Esophagus squamous epithelium (tissue), 4 donors: ENCODE data around the gene LRRC4C.

Source experiments
- CTCF ChIP-seq, 6 experiments: fragments of 450-650 bp in 4 of 6; fragments of 200-600 bp in 2 of 6; sonication (generic) in 2 of 6; IDR thresholded peaks; one replicate each; pipeline ENCODE4 v1.5.1; 2016 to 2019; ENCODE audit warnings: antibody characterized with exemption in 6 of 6, mild to moderate bottlenecking in 4 of 6, moderate library complexity in 4 of 6
- POLR2A ChIP-seq, 4 donors: fragments of 450-650 bp; IDR thresholded peaks; one replicate each; pipeline ENCODE4 v1.6.1; 2017; ENCODE audit warnings: antibody characterized with exemption in 4 of 4, mild to moderate bottlenecking in 4 of 4, moderate library complexity in 3 of 4

- TF ChIP-seq CTCF (IDR thresholded peaks at IDR 0.05) (no peak), POLR2A (IDR thresholded peaks at IDR 0.05) (no peak)
Observed at GRCh38 chr11:41413843-41414242, 45.6 kb downstream of the LRRC4C start.
